Effector memory CD4-positive, alpha-beta T cell (primary cell): Measurements from ENCODE around the gene MYO16.
"Not testable (repeated sequence)": the region's sequence is repeated elsewhere in the genome, so short reads cannot be mapped to it uniquely, and the experiment has no call there.

ENCODE experiments used
- DNase-seq, 3 donors: peaks; one replicate each; pipeline ENCODE4 v3.0.0-alpha.2; 2020
- H3K27ac ChIP-seq: 2 replicates; pipeline ENCODE4 v1.7.0; 2013; ENCODE audit warnings: mild to moderate bottlenecking, low read length, moderate library complexity; ENCODE audit not compliant: insufficient read depth, poor library complexity, severe bottlenecking
- H3K27me3 ChIP-seq: replicated peaks from 2 replicates; pipeline ENCODE4 v1.7.0; 2013; ENCODE audit warnings: mild to moderate bottlenecking, low read length; ENCODE audit not compliant: insufficient read depth, control insufficient read depth, poor library complexity, severe bottlenecking
- H3K36me3 ChIP-seq: 2 replicates; pipeline ENCODE4 v1.7.0; 2013; ENCODE audit warnings: mild to moderate bottlenecking, low read length, moderate library complexity; ENCODE audit not compliant: control insufficient read depth, insufficient read depth
- H3K4me1 ChIP-seq: 2 replicates; pipeline ENCODE4 v1.7.0; 2013; ENCODE audit warnings: low read length, mild to moderate bottlenecking; ENCODE audit not compliant: control insufficient read depth, insufficient read depth, poor library complexity, severe bottlenecking
- H3K4me3 ChIP-seq: 2 replicates; pipeline ENCODE4 v1.7.0; 2013; ENCODE audit warnings: low read length, low read depth, mild to moderate bottlenecking; ENCODE audit not compliant: insufficient read depth, poor library complexity, severe bottlenecking
- H3K9me3 ChIP-seq: 2 replicates; pipeline ENCODE4 v1.7.0; 2013; ENCODE audit warnings: mild to moderate bottlenecking, low read length, moderate library complexity; ENCODE audit not compliant: control insufficient read depth

Gene MYO16

GRCh38 chr13:108782480-108782879 is 153.1 kb downstream of the MYO16 start:
- not testable (repeated sequence) for H3K36me3 ChIP-seq, H3K4me1 ChIP-seq, H3K4me3 ChIP-seq, H3K27me3 ChIP-seq, H3K27ac ChIP-seq, H3K9me3 ChIP-seq, DNase-seq

- Histone ChIP-seq H3K27me3 (no peaks in the 10 kb centered on the region), H3K9me3 (no peaks in the 10 kb centered on the region)
- DNase-seq = no peak
Observed at GRCh38 chr13:108785844-108786243, 156.4 kb downstream of the MYO16 start.

GRCh38 chr13:108786456-108787200 is 157.2 kb downstream of the MYO16 start:
- Histone ChIP-seq H3K27ac (no peak overlapping the region), H3K9me3 (no peaks in the 10 kb centered on the region), H3K36me3 (no peaks in the 10 kb centered on the region), H3K4me1 (no peaks in the 10 kb centered on the region), H3K4me3 (no peak overlapping the region), H3K27me3 (no peaks in the 10 kb centered on the region)
- DNase-seq = no peak

More at GRCh38 chr13:108785844-108786243, 156.4 kb downstream of the MYO16 start:
- no peak overlapping the region for H3K4me3 ChIP-seq
- H3K36me3 ChIP-seq = no peaks in the 10 kb centered on the region
- H3K4me1 ChIP-seq = no peaks in the 10 kb centered on the region
- no peak overlapping the region for H3K27ac ChIP-seq

GRCh38 chr13:108787700-108788414 is 158.4 kb downstream of the MYO16 start:
- DNase-seq = no peak
- H3K4me1 ChIP-seq = no peaks in the 10 kb centered on the region

GRCh38 chr13:108789476-108789875 is 160.1 kb downstream of the MYO16 start:
- Histone ChIP-seq H3K4me3 (no peak overlapping the region), H3K36me3 (no peaks in the 10 kb centered on the region), H3K27me3 (no peaks in the 10 kb centered on the region), H3K27ac (no peak overlapping the region), H3K9me3 (no peaks in the 10 kb centered on the region), H3K4me1 (no peaks in the 10 kb centered on the region)
- DNase-seq = no peak

More at GRCh38 chr13:108787700-108788414, 158.4 kb downstream of the MYO16 start:
- no peak overlapping the region for H3K27ac ChIP-seq
- no peaks in the 10 kb centered on the region for H3K9me3 ChIP-seq
- H3K27me3 ChIP-seq = no peaks in the 10 kb centered on the region
- no peak overlapping the region for H3K4me3 ChIP-seq
- no peaks in the 10 kb centered on the region for H3K36me3 ChIP-seq

- Histone ChIP-seq H3K27me3 (no peaks in the 10 kb centered on the region), H3K27ac (no peak overlapping the region), H3K9me3 (no peaks in the 10 kb centered on the region), H3K36me3 (no peaks in the 10 kb centered on the region), H3K4me3 (no peak overlapping the region), H3K4me1 (no peaks in the 10 kb centered on the region)
- no peak for DNase-seq
Observed at GRCh38 chr13:108795841-108796240, 166.4 kb downstream of the MYO16 start.

GRCh38 chr13:108797354-108797753 is 167.9 kb downstream of the MYO16 start:
- DNase-seq = no peak

GRCh38 chr13:108807841-108808240 is 178.4 kb downstream of the MYO16 start:
- no peak overlapping the region for H3K4me3 ChIP-seq
- no peak overlapping the region for H3K27ac ChIP-seq
- DNase-seq = no peak

More at GRCh38 chr13:108797354-108797753, 167.9 kb downstream of the MYO16 start:
- H3K4me3 ChIP-seq = no peak overlapping the region
- H3K27ac ChIP-seq = no peak overlapping the region
- H3K4me1 ChIP-seq = no peaks in the 10 kb centered on the region
- no peaks in the 10 kb centered on the region for H3K27me3 ChIP-seq
- H3K9me3 ChIP-seq = no peaks in the 10 kb centered on the region
- H3K36me3 ChIP-seq = no peaks in the 10 kb centered on the region

GRCh38 chr13:108812165-108812564 is 182.8 kb downstream of the MYO16 start:
- no peaks in the 10 kb centered on the region for H3K4me1 ChIP-seq
- no peak for DNase-seq
- no peaks in the 10 kb centered on the region for H3K9me3 ChIP-seq
- no peak overlapping the region for H3K27ac ChIP-seq
- no peak overlapping the region for H3K4me3 ChIP-seq
- H3K27me3 ChIP-seq = no peaks in the 10 kb centered on the region
- no peaks in the 10 kb centered on the region for H3K36me3 ChIP-seq

More at GRCh38 chr13:108807841-108808240, 178.4 kb downstream of the MYO16 start:
- Histone ChIP-seq H3K4me1 (no peaks in the 10 kb centered on the region), H3K27me3 (no peaks in the 10 kb centered on the region), H3K36me3 (no peaks in the 10 kb centered on the region), H3K9me3 (no peaks in the 10 kb centered on the region)

GRCh38 chr13:108812661-108813060 is 183.2 kb downstream of the MYO16 start:
- no peaks in the 10 kb centered on the region for H3K9me3 ChIP-seq
- DNase-seq = no peak
- H3K4me3 ChIP-seq = no peak overlapping the region
- H3K36me3 ChIP-seq = no peaks in the 10 kb centered on the region
- H3K27ac ChIP-seq = no peak overlapping the region
- no peaks in the 10 kb centered on the region for H3K4me1 ChIP-seq
- no peaks in the 10 kb centered on the region for H3K27me3 ChIP-seq
